GM18520 (cell line): ENCODE results near the gene FAM221B.
A peak's percentile ranks its signal among the peaks of the same experiment; 100 is the strongest.

Experiments used
- ATAC-seq: cut with Tn5 transposase; IDR thresholded peaks from one replicate; pipeline ENCODE4 v1.9.1; 2021; ENCODE audit not compliant: unreplicated experiment

FAM221B gene

DNA sequence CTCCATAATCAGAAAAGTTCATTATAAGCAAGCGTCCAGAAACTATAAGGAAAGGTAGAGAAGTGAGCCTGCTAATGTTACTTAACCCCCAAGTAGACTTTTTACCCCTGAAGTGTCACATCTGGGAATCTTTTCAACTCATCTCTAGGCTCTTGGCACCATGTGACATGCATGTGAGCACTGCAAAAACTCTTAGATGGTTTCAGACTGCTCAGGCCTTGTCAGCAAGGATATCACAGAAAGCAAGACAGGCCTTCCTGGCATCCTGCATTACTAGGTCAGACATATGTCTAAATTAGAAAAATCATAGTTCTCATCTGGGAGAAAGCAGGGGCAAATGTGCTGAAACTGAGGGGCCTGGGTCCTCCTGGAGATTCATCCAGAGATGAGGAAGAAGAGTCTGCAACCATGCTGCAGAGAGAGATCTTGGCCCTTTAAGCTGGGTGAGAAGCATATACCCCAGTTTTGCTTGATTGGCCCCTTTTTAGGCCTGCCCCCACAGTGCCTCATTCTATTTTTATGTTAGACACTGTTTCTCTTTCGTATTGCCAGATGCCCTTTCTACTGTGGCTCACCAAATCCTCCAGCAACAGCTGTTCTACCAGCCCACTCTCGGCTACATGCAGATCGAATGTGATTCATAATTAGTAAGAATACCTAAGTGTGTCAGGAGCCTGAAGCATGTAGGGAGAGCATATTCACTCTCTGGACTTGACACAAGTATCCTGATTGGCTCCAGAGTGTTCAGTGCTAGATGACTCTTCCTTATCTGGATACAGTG, 19.4 kb upstream of the FAM221B start:
- peak; percentile 79 for ATAC-seq

GRCh38 chr9:35845824-35846771, 17.6 kb upstream of the FAM221B start:
- ATAC-seq = no peak

DNA sequence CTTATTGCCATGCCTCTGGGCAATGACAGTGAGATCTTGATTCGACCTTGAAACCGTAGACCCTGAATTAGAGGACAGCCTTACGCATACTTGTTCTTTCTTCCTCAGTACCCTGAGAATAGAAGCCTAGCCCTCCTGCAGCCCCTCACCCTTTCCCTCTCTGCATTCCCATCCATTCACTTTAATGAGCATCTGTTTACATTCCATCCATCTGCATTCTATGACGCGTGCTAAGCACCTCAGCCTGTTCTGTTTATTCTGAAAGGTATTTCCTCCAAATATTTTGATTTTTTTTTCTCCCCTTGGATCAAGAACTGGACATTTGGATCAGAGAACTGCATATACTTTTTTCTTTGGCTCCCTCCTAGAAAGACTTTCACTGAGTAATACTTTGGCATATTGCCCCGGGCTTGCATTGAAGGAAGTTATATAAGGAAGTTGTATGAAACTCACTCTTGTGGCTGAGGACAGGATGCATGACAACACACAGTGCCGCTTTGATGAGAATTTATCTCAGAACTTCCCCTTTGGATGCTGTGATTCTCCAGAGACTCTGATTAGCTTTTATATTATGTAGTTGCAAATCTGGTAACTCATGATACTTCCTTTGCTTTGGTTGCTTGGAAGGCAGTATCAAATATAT, 16.2 kb upstream of the FAM221B start:
- no peak for ATAC-seq

GRCh38 chr9:35842795-35843194, 14.3 kb upstream of the FAM221B start:
- ATAC-seq = peak; percentile 62

DNA sequence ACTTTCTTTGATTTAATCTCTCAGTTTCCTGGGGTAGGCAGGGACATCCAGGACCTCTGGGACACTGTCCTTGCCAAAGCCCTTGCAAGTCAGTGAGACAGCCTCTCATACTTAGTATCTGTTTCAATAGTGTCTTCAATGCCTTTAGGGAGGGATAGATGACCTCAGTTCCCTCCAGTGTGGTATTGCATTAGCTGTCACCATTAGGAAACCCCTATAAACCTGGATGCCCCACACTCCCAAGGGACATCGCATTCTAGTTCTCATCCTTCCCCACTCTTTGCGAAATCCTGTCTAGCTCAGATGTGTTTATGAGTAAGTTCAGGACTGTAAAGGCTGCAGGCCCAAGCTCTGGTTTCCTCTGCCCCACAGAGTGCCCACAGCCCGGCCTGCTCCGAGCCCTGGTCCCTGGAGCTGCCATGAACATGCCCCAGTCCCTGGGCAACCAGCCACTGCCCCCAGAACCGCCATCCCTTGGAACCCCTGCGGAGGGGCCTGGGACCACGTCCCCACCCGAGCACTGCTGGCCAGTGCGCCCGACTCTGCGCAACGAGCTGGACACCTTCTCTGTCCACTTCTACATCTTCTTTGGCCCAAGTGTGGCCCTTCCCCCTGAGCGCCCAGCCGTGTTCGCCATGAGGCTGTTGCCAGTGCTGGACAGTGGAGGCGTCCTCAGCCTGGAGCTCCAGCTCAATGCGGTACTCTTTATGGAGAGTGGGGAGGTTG, 13.7 kb upstream of the FAM221B start:
- ATAC-seq = no peak

GRCh38 chr9:35841645-35841900, 13.0 kb upstream of the FAM221B start:
- ATAC-seq = no peak

- no peak for ATAC-seq
Observed at GRCh38 chr9:35840881-35841644, 12.5 kb upstream of the FAM221B start.

- ATAC-seq = no peak
Observed at GRCh38 chr9:35839926-35840325, 11.4 kb upstream of the FAM221B start.

GRCh38 chr9:35836595-35836994, 8.1 kb upstream of the FAM221B start:
- no peak for ATAC-seq

DNA sequence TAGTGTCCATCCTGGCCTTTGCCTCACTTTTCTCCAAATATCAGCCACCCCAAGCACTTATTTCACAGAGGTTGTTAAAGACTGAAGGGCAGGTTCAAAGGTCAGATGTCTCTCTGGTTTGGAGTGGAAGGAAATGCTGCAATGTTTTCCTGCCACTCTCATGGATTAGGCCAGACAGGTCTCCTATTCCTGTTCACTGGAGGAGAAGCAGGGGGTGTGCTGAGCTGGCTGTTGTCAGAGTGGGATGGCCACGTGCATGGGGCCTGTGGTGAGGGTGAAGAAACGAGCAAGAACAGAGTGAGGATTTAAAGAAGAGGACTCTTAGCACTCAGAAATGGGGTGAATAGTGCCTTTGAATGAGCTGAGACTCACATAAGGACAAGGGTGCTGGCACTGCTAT, 7.2 kb upstream of the FAM221B start:
- ATAC-seq = no peak

DNA sequence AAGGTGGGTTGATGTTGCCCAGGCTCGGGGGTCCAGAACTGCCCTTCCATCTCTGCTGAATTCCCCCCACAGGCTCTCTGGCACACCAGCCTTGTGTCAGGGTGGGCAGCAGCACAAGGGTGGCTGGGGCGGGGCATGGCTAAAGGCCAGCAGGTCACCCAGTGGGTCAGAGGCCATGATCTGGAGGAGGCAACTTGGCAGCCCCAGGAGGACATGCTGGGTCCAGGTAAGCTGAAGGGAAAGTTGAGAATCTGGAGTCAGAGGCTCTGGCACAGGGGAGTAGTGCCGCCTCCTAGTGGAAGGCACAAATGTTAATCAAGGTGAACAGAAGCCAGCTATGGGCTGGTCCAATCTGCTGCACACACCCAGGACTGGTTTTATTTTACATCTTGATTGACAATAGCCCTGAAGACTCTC, 6.7 kb upstream of the FAM221B start:
- ATAC-seq = no peak

- no peak for ATAC-seq
Observed at GRCh38 chr9:35834260-35835215, 6.0 kb upstream of the FAM221B start.

- no peak for ATAC-seq
Observed at GRCh38 chr9:35832814-35833213, 4.3 kb upstream of the FAM221B start.

DNA sequence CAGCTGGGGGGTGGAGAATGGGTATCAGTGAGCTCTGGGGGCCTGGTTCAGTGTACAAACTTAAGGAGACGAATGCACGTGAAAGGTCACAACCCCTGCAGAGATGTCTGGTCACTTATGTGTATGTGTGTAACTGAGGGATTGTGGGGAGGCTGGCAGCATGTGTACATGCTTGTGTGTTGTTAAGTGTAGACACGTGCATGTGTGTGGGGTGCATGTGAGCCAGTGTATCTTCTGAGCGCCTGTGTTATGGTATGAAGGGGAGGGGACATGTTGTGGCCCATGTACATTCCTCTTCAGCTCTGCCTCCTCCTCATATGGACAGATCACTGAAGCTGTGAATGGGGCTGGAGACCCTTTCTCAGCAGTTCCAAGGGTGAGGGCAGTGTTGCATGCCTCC, 2.5 kb upstream of the FAM221B start:
- ATAC-seq = no peak

- no peak for ATAC-seq
Observed at GRCh38 chr9:35829764-35830096, 1.2 kb upstream of the FAM221B start.

- ATAC-seq = peak; percentile 49
Observed at GRCh38 chr9:35829084-35829763, 692 bp upstream of the FAM221B start, which contains the start of gene TMEM8B. Gene TMEM8B (plus strand): TSS chr9:35829228. CDS start chr9:35829448, 220 bp downstream.

- ATAC-seq = no peak
Observed at GRCh38 chr9:35827486-35827885, 1.0 kb downstream of the FAM221B start.

- peak; percentile 44 for ATAC-seq
Observed at GRCh38 chr9:35826071-35826701, 2.3 kb downstream of the FAM221B start.
